Mesendoderm (in vitro differentiated cells): ENCODE measurements around the gene FAM120B.
A peak's percentile ranks its signal among the peaks of the same experiment; 100 is the strongest.

Experiments
- DNase-seq: peaks from one replicate; pipeline ENCODE4 v3.0.0; 2013
- H2AK5ac ChIP-seq: 2 replicates; pipeline ENCODE4 v1.6.1; 2013; ENCODE audit warnings: low read length, inconsistent platforms
- H2BK120ac ChIP-seq: 2 replicates; pipeline ENCODE4 v1.6.1; 2013; ENCODE audit warnings: low read depth, mild to moderate bottlenecking, low read length, moderate library complexity, mixed read lengths
- H2BK15ac ChIP-seq: replicated peaks from 2 replicates; pipeline ENCODE4 v1.6.1; 2013; ENCODE audit warnings: low read depth, mild to moderate bottlenecking, moderate library complexity
- H2BK5ac ChIP-seq: 2 replicates; pipeline ENCODE4 v1.6.1; 2013; ENCODE audit warnings: low read length, inconsistent platforms
- H3K18ac ChIP-seq: 2 replicates; pipeline ENCODE4 v1.6.1; 2013; ENCODE audit warnings: mild to moderate bottlenecking, low read length, mixed read lengths
- H3K23ac ChIP-seq: one replicate; pipeline ENCODE4 v1.6.1; 2013; ENCODE audit warnings: low read length
- H3K27ac ChIP-seq: 2 replicates; pipeline ENCODE4 v1.5.1; 2013; ENCODE audit warnings: low read depth, mild to moderate bottlenecking, inconsistent platforms, low read length, moderate library complexity
- H3K27me3 ChIP-seq: 2 replicates; pipeline ENCODE4 v1.6.1; 2013; ENCODE audit warnings: low read length, control low read depth, mild to moderate bottlenecking, inconsistent platforms; ENCODE audit not compliant: insufficient read depth, poor library complexity
- H3K36me3 ChIP-seq: 2 replicates; pipeline ENCODE4 v1.6.1; 2013; ENCODE audit warnings: low read length, inconsistent platforms; ENCODE audit not compliant: control insufficient read depth, insufficient read depth
- H3K4ac ChIP-seq: one replicate; pipeline ENCODE4 v1.6.1; 2013; ENCODE audit warnings: low read depth, mild to moderate bottlenecking, low read length, moderate library complexity
- H3K4me1 ChIP-seq: 2 replicates; pipeline ENCODE4 v1.6.1; 2013; ENCODE audit warnings: low read depth, low read length, inconsistent platforms; ENCODE audit not compliant: control insufficient read depth
- H3K4me2 ChIP-seq: 2 replicates; pipeline ENCODE4 v1.6.1; 2013; ENCODE audit warnings: low read length
- H3K4me3 ChIP-seq: 2 replicates; pipeline ENCODE4 v1.5.1; 2013; ENCODE audit warnings: mild to moderate bottlenecking, low read length
- H3K56ac ChIP-seq: one replicate; pipeline ENCODE4 v1.6.1; 2013; ENCODE audit warnings: low read length
- H3K79me1 ChIP-seq: 2 replicates; pipeline ENCODE4 v1.6.1; 2013; ENCODE audit warnings: low read length, inconsistent platforms
- H3K79me2 ChIP-seq: 2 replicates; pipeline ENCODE4 v1.6.1; 2013; ENCODE audit warnings: mild to moderate bottlenecking, low read length; ENCODE audit not compliant: control insufficient read depth, insufficient read depth
- H3K9ac ChIP-seq: 2 replicates; pipeline ENCODE4 v1.6.1; 2013; ENCODE audit warnings: low read length, inconsistent platforms
- H4K5ac ChIP-seq: one replicate; pipeline ENCODE4 v1.6.1; 2013; ENCODE audit warnings: low read length
- H4K8ac ChIP-seq: one replicate; pipeline ENCODE4 v1.6.1; 2013; ENCODE audit warnings: low read depth, mild to moderate bottlenecking, control low read depth, low read length, moderate library complexity
- WGBS: extraction: QIAGEN DNeasy Blood & Tissue Kit; methylation state at CpG from one replicate; pipeline ENCODE4 v1.1.7; 2013; ENCODE audit warnings: low lambda C conversion rate, missing lambda C conversion rate; ENCODE audit not compliant: insufficient coverage; ENCODE audit errors: extremely low coverage; 5-methylcytosine and 5-hydroxymethylcytosine counted together

Gene FAM120B

DNA sequence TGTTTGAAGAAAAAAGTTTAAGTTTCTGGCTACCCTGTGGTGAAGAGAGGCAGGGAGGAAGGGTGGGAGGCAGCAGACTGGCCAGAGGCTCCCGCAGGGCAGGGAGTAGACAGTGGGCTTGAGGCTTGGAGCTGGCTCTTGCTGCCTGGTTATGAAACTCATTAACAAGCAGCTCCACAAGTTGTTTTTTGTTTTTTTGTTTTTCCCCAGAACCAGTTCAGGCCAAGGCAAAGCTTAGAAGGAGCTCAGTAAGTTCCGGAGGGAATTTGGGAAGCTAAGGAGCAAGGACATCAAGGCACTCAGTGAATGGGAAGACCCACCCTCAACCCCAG, 19.7 kb upstream of the FAM120B start:
- Histone ChIP-seq H3K79me1 (no peaks in the 10 kb centered on the region), H3K79me2 (no peaks in the 10 kb centered on the region), H4K8ac (no peak overlapping the region), H3K4me3 (no peak overlapping the region), H3K4me1 (no peaks in the 10 kb centered on the region), H3K27ac (no peak overlapping the region), H3K36me3 (no peaks in the 10 kb centered on the region), H2BK120ac (no peak overlapping the region), H3K4ac (no peak overlapping the region), H3K56ac (no peak overlapping the region), H3K18ac (no peak overlapping the region), H4K5ac (no peak overlapping the region), H3K27me3 (peaks cover 43% of the 10 kb centered on the region), H3K4me2 (no peak overlapping the region), H2AK5ac (no peak overlapping the region), H2BK15ac (no peak overlapping the region), H3K23ac (no peak overlapping the region), H3K9ac (no peak overlapping the region), H2BK5ac (no peak overlapping the region)
- WGBS = no CpG with 5 or more reads among the region's 2 CpGs
- DNase-seq = no peak

DNA sequence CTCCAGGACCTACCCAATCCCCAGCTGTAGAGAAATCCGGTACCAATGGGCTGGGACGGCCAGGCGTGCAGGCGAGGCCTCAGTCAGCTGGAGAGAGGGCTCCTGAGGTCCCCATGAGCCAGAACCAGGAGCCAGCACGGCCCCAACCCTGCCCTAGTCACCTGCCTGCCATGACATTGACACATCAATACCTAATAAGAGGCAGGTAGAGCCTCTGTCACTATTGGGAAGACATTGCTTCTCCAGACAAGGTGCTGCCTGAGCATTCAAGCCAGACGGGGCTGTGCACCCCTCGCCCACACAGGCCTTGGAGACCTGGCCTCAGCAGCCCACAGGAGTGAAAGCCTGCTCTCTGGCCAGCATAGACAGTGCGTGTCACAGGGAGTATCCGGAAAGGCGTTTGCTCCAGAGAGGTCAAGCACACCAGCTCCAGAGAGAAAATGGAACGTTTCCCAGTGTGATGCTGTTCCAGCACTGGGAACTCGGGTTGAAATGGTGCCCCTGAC, 19.1 kb upstream of the FAM120B start:
- Histone ChIP-seq H3K4ac (no peak overlapping the region), H3K79me1 (no peaks in the 10 kb centered on the region), H2BK15ac (no peak overlapping the region), H3K9ac (no peak overlapping the region), H3K27ac (no peak overlapping the region), H3K79me2 (no peaks in the 10 kb centered on the region), H3K4me2 (no peak overlapping the region), H2BK120ac (no peak overlapping the region), H3K4me1 (no peaks in the 10 kb centered on the region), H3K27me3 (peaks cover 49% of the 10 kb centered on the region), H4K8ac (no peak overlapping the region), H3K18ac (no peak overlapping the region), H3K4me3 (no peak overlapping the region), H3K23ac (no peak overlapping the region), H3K36me3 (no peaks in the 10 kb centered on the region), H4K5ac (no peak overlapping the region), H2AK5ac (no peak overlapping the region), H3K56ac (no peak overlapping the region), H2BK5ac (no peak overlapping the region)
- no CpG with 5 or more reads among the region's 12 CpGs for WGBS
- DNase-seq = no peak

DNA sequence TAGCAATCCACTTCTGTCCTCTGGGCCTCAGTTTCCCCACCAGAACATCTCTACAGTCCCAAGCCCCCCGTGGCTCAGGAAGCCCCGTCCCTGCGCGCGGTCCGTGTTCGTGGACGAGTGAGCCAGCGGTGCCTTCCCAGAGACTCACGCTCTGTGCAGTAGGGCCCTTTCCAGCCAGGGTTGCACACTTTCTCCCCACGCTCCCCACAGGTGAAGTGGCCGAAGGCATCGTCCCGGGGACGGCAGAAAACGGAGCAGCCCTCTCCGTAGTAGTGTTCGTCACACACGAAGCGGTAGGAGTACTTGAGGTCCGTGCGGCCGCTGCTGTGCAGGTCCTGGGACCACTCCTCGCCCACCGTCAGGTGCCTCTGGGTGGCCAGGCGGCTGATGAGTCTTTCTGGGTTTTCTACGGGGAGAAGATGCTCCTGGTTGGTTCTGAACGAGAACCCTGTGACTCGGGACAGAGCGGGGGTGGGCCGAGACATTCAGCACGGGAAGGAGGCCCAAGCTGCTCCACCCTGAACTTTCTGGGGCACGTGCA, 18.4 kb upstream of the FAM120B start:
- Histone ChIP-seq H3K36me3 (no peaks in the 10 kb centered on the region), H4K5ac (no peak overlapping the region), H2BK15ac (no peak overlapping the region), H4K8ac (no peak overlapping the region), H3K56ac (no peak overlapping the region), H3K4me3 (no peak overlapping the region), H3K23ac (no peak overlapping the region), H2BK5ac (no peak overlapping the region), H3K79me1 (no peaks in the 10 kb centered on the region), H2BK120ac (no peak overlapping the region), H3K27me3 (peaks cover 56% of the 10 kb centered on the region), H2AK5ac (no peak overlapping the region), H3K4ac (no peak overlapping the region), H3K4me2 (no peak overlapping the region), H3K18ac (no peak overlapping the region), H3K9ac (no peak overlapping the region), H3K4me1 (no peaks in the 10 kb centered on the region), H3K79me2 (no peaks in the 10 kb centered on the region), H3K27ac (no peak overlapping the region)
- WGBS = no CpG with 5 or more reads among the region's 33 CpGs
- no peak for DNase-seq

DNA sequence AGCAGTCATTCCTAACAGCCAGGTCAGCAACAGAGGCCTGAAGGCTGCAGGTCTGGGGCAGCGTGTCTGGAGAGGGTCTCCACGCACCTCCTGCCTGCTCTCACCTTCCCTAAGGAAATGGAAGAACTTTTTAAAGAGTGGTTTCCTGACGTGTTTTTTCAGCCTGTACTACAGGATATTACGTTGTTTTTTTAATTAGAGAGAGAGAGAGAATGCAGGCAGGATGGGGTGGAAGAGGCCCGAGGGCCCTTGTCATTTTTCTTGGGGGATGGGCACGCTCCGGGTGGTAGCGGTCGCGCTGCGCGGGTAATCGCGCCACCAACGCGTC, 17.7 kb upstream of the FAM120B start:
- WGBS = no CpG with 5 or more reads among the region's 16 CpGs
- no peak overlapping the region for H2BK15ac ChIP-seq

DNA sequence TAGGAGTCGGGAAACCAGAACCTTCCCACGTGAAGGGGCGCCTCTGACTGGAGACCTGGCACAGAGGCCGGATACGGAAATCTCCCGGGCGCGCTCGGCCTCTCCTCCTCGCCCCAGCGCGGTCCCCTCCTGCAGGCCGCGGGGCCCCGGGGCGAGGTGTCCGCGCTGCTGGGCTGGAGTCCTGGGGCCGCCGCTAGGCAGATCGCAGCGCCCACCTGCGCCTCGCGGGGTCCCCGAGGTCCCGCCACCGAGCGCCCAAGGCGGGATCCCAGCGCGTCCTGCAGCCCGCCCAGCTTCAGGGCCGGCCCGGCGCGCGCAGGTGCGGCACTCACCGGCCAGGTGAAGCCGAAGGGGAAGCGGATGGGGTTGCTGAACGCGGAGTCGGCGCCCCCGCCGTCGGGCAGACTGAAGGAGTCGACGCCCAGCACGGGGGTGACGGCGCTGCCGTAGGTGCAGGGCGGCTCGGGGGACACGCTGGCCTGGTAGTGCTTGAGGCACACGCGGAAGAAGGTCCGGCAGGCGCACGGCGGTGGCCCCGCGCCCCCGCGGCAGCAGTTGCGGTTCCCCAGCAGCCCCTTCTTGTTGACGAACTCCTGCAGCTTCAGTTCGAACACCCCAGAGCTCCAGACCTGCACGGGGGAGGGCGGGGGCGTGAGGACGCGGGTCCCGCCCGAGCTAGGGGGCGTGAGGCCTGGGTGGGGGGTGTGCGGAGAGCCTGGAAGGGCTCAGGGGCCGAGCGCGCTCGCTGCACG, 17.2 kb upstream of the FAM120B start:
- H2BK120ac ChIP-seq = no peak overlapping the region
- H4K5ac ChIP-seq = no peak overlapping the region
- H3K4me3 ChIP-seq = no peak overlapping the region
- no peaks in the 10 kb centered on the region for H3K36me3 ChIP-seq
- H2BK15ac ChIP-seq = no peak overlapping the region
- no peak overlapping the region for H3K4ac ChIP-seq
- no peaks in the 10 kb centered on the region for H3K79me1 ChIP-seq
- no peak overlapping the region for H3K18ac ChIP-seq
- H3K4me2 ChIP-seq = peak overlapping the region; percentile 52
- H2BK5ac ChIP-seq = no peak overlapping the region
- peak overlapping the region; percentile 49 for H3K56ac ChIP-seq
- DNase-seq = no peak
- no peak overlapping the region for H4K8ac ChIP-seq
- peaks cover 68% of the 10 kb centered on the region for H3K27me3 ChIP-seq
- WGBS = no CpG with 5 or more reads among the region's 85 CpGs
- H3K23ac ChIP-seq = peak overlapping the region; percentile 45
- no peaks in the 10 kb centered on the region for H3K79me2 ChIP-seq
- H3K9ac ChIP-seq = no peak overlapping the region
- H3K27ac ChIP-seq = no peak overlapping the region
- H2AK5ac ChIP-seq = no peak overlapping the region
- no peaks in the 10 kb centered on the region for H3K4me1 ChIP-seq

More for the DNA sequence above, 17.7 kb upstream of the FAM120B start:
- Histone ChIP-seq H3K56ac (no peak overlapping the region), H4K8ac (no peak overlapping the region), H3K4me1 (no peaks in the 10 kb centered on the region), H3K9ac (no peak overlapping the region), H3K4me2 (no peak overlapping the region), H3K27me3 (peaks cover 62% of the 10 kb centered on the region), H3K79me1 (no peaks in the 10 kb centered on the region), H2BK5ac (no peak overlapping the region), H3K18ac (no peak overlapping the region), H2BK120ac (no peak overlapping the region), H3K79me2 (no peaks in the 10 kb centered on the region), H3K4me3 (no peak overlapping the region), H3K23ac (no peak overlapping the region), H2AK5ac (no peak overlapping the region), H4K5ac (no peak overlapping the region), H3K4ac (no peak overlapping the region), H3K27ac (no peak overlapping the region), H3K36me3 (no peaks in the 10 kb centered on the region)
- DNase-seq = no peak

DNA sequence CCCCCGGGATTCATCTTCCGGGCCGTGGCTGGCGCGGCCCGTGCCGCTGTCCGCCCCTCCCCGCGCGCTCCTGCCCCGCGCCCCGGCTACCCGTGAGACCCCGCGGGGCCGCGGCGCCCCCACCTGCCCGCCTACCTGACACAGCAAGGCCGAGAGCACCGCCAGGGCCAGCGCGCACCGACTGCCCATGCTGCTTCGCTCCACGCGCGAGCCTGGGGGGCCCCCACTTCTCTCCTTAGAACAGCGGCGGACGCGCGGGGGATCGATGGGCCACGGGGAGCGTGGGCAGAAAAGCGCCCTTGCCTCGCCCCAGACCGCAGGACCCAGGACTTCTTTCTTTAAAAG, 16.6 kb upstream of the FAM120B start:
- no peak overlapping the region for H2BK15ac ChIP-seq
- no peak overlapping the region for H3K23ac ChIP-seq
- no peak overlapping the region for H3K4me3 ChIP-seq
- no peak for DNase-seq
- H3K36me3 ChIP-seq = no peaks in the 10 kb centered on the region
- WGBS = no CpG with 5 or more reads among the region's 41 CpGs
- no peak overlapping the region for H2AK5ac ChIP-seq
- no peak overlapping the region for H3K9ac ChIP-seq
- no peak overlapping the region for H3K27ac ChIP-seq
- H2BK120ac ChIP-seq = no peak overlapping the region
- H3K27me3 ChIP-seq = peaks cover 74% of the 10 kb centered on the region
- no peaks in the 10 kb centered on the region for H3K4me1 ChIP-seq
- peak overlapping the region; percentile 45 for H3K4me2 ChIP-seq
- H2BK5ac ChIP-seq = no peak overlapping the region
- H3K79me2 ChIP-seq = no peaks in the 10 kb centered on the region
- no peaks in the 10 kb centered on the region for H3K79me1 ChIP-seq
- no peak overlapping the region for H4K8ac ChIP-seq
- H3K18ac ChIP-seq = peak overlapping the region; percentile 15
- H4K5ac ChIP-seq = no peak overlapping the region
- H3K4ac ChIP-seq = no peak overlapping the region
- peak overlapping the region; percentile 64 for H3K56ac ChIP-seq
